CD8-positive, alpha-beta memory T cell (primary cell): ENCODE results near the gene VWA5A. TPM values are rescaled to one million over a fixed set of nuclear protein-coding genes. Genes with fewer than 3 reads are reported as not detected.

Source experiments
- CTCF ChIA-PET: fragments of 350-600 bp; sonication (Branson Sonifier 250); formaldehyde crosslinking; loops from one replicate; lab custom pipeline; 2021; ENCODE audit warnings: antibody characterized with exemption; lab: Charles Lee
- POLR2A ChIA-PET: fragments of 350-600 bp; sonication (Branson Sonifier 250); formaldehyde crosslinking; loops from one replicate; lab custom pipeline; 2021; ENCODE audit warnings: antibody characterized with exemption; lab: Charles Lee
- DNase-seq, 5 donors: peaks; one replicate each; pipeline versions ENCODE4 v3.0.0 to v3.0.0-alpha.2; 2020 to 2022; ENCODE audit warnings: mixed read lengths in 1 of 5
- H3K27ac ChIP-seq: one replicate; pipeline ENCODE4 v1.7.0; 2013; ENCODE audit warnings: low read depth, mild to moderate bottlenecking, low read length, moderate library complexity
- H3K27me3 ChIP-seq: 2 replicates; pipeline ENCODE4 v1.7.0; 2013; ENCODE audit warnings: low read length, mild to moderate bottlenecking; ENCODE audit not compliant: insufficient read depth, poor library complexity, severe bottlenecking
- H3K36me3 ChIP-seq: 2 replicates; pipeline ENCODE4 v1.7.0; 2013; ENCODE audit warnings: mild to moderate bottlenecking, low read length, moderate library complexity; ENCODE audit not compliant: insufficient read depth
- H3K4me1 ChIP-seq: 2 replicates; pipeline ENCODE4 v1.7.0; 2013; ENCODE audit warnings: mild to moderate bottlenecking, low read length, moderate library complexity; ENCODE audit not compliant: insufficient read depth
- H3K4me3 ChIP-seq: 2 replicates; pipeline ENCODE4 v1.7.0; 2013; ENCODE audit warnings: mild to moderate bottlenecking, low read length
- H3K9me3 ChIP-seq: 2 replicates; pipeline ENCODE4 v1.7.0; 2013; ENCODE audit warnings: mild to moderate bottlenecking, low read length
- H3K27ac Mint-ChIP-seq, 8 donors: one replicate each; pipeline ENCODE4 v1.8.0; 2020 to 2021; ENCODE audit warnings: mixed read lengths in 8 of 8, mild to moderate bottlenecking in 6 of 8, inconsistent platforms in 3 of 8, moderate library complexity in 3 of 8
- H3K27me3 Mint-ChIP-seq, 2 donors: one replicate each; pipeline ENCODE4 v1.8.0; 2020 to 2021; ENCODE audit warnings: mixed read lengths in 2 of 2, mild to moderate bottlenecking in 1 of 2, moderate library complexity in 1 of 2
- H3K36me3 Mint-ChIP-seq, 3 donors: one replicate each; pipeline ENCODE4 v1.8.0; 2020 to 2021; ENCODE audit warnings: mixed read lengths in 3 of 3, inconsistent platforms in 1 of 3, mild to moderate bottlenecking in 1 of 3
- H3K4me1 Mint-ChIP-seq, 3 donors: one replicate each; pipeline ENCODE4 v1.8.0; 2020 to 2021; ENCODE audit warnings: mixed read lengths in 3 of 3, inconsistent platforms in 1 of 3, mild to moderate bottlenecking in 1 of 3
- H3K4me3 Mint-ChIP-seq, 7 donors: one replicate each; pipeline ENCODE4 v1.8.0; 2020 to 2021; ENCODE audit warnings: mixed read lengths in 7 of 7, mild to moderate bottlenecking in 6 of 7, moderate library complexity in 4 of 7, inconsistent platforms in 2 of 7
- H3K9me3 Mint-ChIP-seq, 5 donors: one replicate each; pipeline ENCODE4 v1.8.0; 2020 to 2022; ENCODE audit warnings: mixed read lengths in 5 of 5, mild to moderate bottlenecking in 3 of 5, moderate library complexity in 2 of 5, inconsistent platforms in 1 of 5
- polyA plus RNA-seq: library from polyadenylated mRNA; unstranded; fragments of 300-500 nt; fragmentation: Illumina TruSeq; gene quantifications from one replicate; pipeline ENCODE4 v1.2.3, GENCODE V29; 2021
- total RNA-seq, 2 experiments: library from RNA; stranded (reverse); gene quantifications; one replicate each; pipeline ENCODE4 v1.2.3, GENCODE V29; 2021

Gene VWA5A
- total and polyA plus RNA-seq, 3 experiments from 2014 or later = 2.9 to 5.3 (median 3.3) TPM

DNA sequence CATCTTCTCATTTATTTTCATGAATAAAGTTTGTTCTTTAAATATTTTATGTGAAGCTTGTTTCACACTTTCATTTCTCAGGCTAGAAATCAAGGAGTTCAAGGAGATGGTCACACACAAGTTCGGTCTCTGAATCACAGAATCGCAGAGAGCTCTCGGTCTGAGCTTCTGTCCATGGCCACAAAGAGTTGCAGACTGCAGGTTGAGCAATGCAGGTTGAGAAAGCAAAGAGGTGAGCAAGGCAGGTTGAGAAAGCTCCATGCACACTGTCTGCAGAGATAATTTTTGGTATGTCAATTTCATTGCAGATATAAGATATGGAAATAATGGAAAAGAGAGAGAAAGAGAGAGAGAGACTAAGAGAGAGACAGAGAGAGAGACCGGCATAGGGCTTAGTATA, 32.9 kb upstream of the VWA5A start:
- ChIA-PET POLR2A (no interaction called here), CTCF (interaction anchor here (1.2 to 1.4 kb wide), 2 partner anchors 11 to 12 kb away, joined by 3 to 4 read pairs; no protein-coding TSS in a partner anchor)
- Mint-ChIP-seq H3K27ac (no peak overlapping the region), H3K4me3 (no peak overlapping the region), H3K4me1 (no peaks in the 10 kb centered on the region), H3K36me3 (no peaks in the 10 kb centered on the region), H3K9me3 (peaks cover 0 to 1% (median 0%) of the 10 kb centered on the region in 5 donors), H3K27me3 (peaks cover 16 to 28% of the 10 kb centered on the region in 2 donors)
- H3K36me3 ChIP-seq = no peaks in the 10 kb centered on the region
- no peak overlapping the region for H3K4me3 ChIP-seq
- no peaks in the 10 kb centered on the region for H3K4me1 ChIP-seq
- no peak overlapping the region for H3K27ac ChIP-seq
- no peaks in the 10 kb centered on the region for H3K9me3 ChIP-seq
- H3K27me3 ChIP-seq = no peaks in the 10 kb centered on the region
- no peak for DNase-seq

- Histone ChIP-seq H3K9me3 (no peaks in the 10 kb centered on the region), H3K4me3 (no peak overlapping the region), H3K4me1 (no peaks in the 10 kb centered on the region), H3K36me3 (no peaks in the 10 kb centered on the region), H3K27ac (no peak overlapping the region), H3K27me3 (no peaks in the 10 kb centered on the region)
- Mint-ChIP-seq H3K36me3 (no peaks in the 10 kb centered on the region), H3K27me3 (peaks cover 10 to 18% of the 10 kb centered on the region in 2 donors), H3K27ac (no peak overlapping the region), H3K9me3 (no peaks in the 10 kb centered on the region), H3K4me1 (no peaks in the 10 kb centered on the region), H3K4me3 (no peak overlapping the region)
- ChIA-PET POLR2A (no interaction called here), CTCF (no interaction called here)
- DNase-seq = no peak
Measured at GRCh38 chr11:124085583-124085982, 29.7 kb upstream of the VWA5A start.

- H3K36me3 Mint-ChIP-seq = no peaks in the 10 kb centered on the region
- H3K4me1 Mint-ChIP-seq = no peaks in the 10 kb centered on the region
- Histone ChIP-seq H3K27me3 (no peaks in the 10 kb centered on the region), H3K4me1 (no peaks in the 10 kb centered on the region), H3K27ac (no peak overlapping the region), H3K36me3 (no peaks in the 10 kb centered on the region), H3K4me3 (no peak overlapping the region), H3K9me3 (no peaks in the 10 kb centered on the region)
- no peak for DNase-seq
- H3K27me3 Mint-ChIP-seq = peaks cover 7 to 19% of the 10 kb centered on the region in 2 donors
- ChIA-PET CTCF (no interaction called here), POLR2A (no interaction called here)
- H3K4me3 Mint-ChIP-seq = no peak overlapping the region
- no peak overlapping the region for H3K27ac Mint-ChIP-seq
- no peaks in the 10 kb centered on the region for H3K9me3 Mint-ChIP-seq
Measured at GRCh38 chr11:124085997-124086846, 29.0 kb upstream of the VWA5A start.

GRCh38 chr11:124090996-124091395, 24.3 kb upstream of the VWA5A start:
- Mint-ChIP-seq H3K4me1 (no peaks in the 10 kb centered on the region), H3K27me3 (peaks cover 10 to 29% of the 10 kb centered on the region in 2 donors), H3K36me3 (no peaks in the 10 kb centered on the region), H3K4me3 (no peak overlapping the region), H3K27ac (no peak overlapping the region), H3K9me3 (no peaks in the 10 kb centered on the region)
- Histone ChIP-seq H3K36me3 (no peaks in the 10 kb centered on the region), H3K4me3 (no peak overlapping the region), H3K9me3 (no peaks in the 10 kb centered on the region), H3K27me3 (no peaks in the 10 kb centered on the region), H3K4me1 (no peaks in the 10 kb centered on the region), H3K27ac (no peak overlapping the region)
- no peak for DNase-seq
- ChIA-PET CTCF (no interaction called here), POLR2A (no interaction called here)

GRCh38 chr11:124093330-124093729, 21.9 kb upstream of the VWA5A start:
- Histone ChIP-seq H3K36me3 (no peaks in the 10 kb centered on the region), H3K27me3 (no peaks in the 10 kb centered on the region), H3K9me3 (no peaks in the 10 kb centered on the region), H3K4me3 (no peak overlapping the region), H3K27ac (no peak overlapping the region), H3K4me1 (no peaks in the 10 kb centered on the region)
- DNase-seq = no peak
- peaks cover 10 to 36% of the 10 kb centered on the region in 2 donors for H3K27me3 Mint-ChIP-seq
- no peaks in the 10 kb centered on the region for H3K9me3 Mint-ChIP-seq
- POLR2A ChIA-PET = no interaction called here
- H3K36me3 Mint-ChIP-seq = no peaks in the 10 kb centered on the region
- H3K4me3 Mint-ChIP-seq = no peak overlapping the region
- CTCF ChIA-PET = no interaction called here
- no peaks in the 10 kb centered on the region for H3K4me1 Mint-ChIP-seq
- H3K27ac Mint-ChIP-seq = no peak overlapping the region

- H3K36me3 Mint-ChIP-seq = no peaks in the 10 kb centered on the region
- DNase-seq = no peak
- H3K9me3 ChIP-seq = no peaks in the 10 kb centered on the region
- H3K36me3 ChIP-seq = no peaks in the 10 kb centered on the region
- no peak overlapping the region for H3K27ac ChIP-seq
- H3K27ac Mint-ChIP-seq = no peak overlapping the region
- H3K27me3 ChIP-seq = no peaks in the 10 kb centered on the region
- no peak overlapping the region for H3K4me3 Mint-ChIP-seq
- CTCF ChIA-PET = no interaction called here
- no peaks in the 10 kb centered on the region for H3K4me1 Mint-ChIP-seq
- POLR2A ChIA-PET = no interaction called here
- H3K4me3 ChIP-seq = no peak overlapping the region
- H3K27me3 Mint-ChIP-seq = peaks cover 11 to 34% of the 10 kb centered on the region in 2 donors
- no peaks in the 10 kb centered on the region for H3K4me1 ChIP-seq
- H3K9me3 Mint-ChIP-seq = no peaks in the 10 kb centered on the region
Measured at GRCh38 chr11:124094731-124095130, 20.5 kb upstream of the VWA5A start.

DNA sequence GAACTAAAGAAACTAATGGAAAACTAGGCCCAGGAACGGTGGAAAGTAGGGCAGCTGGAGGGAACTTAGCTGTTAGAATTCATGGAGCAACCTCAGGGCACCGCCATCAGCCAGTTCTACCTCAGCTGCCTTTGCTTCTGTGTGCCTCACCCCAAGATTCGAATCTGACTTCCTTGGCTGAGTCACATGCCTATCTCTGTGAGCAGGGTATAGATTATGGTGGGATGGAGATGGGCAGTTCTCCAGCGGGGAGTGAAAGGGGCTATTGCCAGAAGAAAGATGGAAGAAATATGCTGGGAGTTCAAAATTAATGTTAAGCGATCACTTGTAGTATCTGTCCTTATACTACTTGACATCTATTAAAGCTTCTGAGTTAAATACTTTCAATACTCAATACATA, 18.9 kb upstream of the VWA5A start:
- Histone ChIP-seq H3K9me3 (no peaks in the 10 kb centered on the region), H3K4me3 (no peak overlapping the region), H3K36me3 (no peaks in the 10 kb centered on the region), H3K27ac (no peak overlapping the region), H3K27me3 (no peaks in the 10 kb centered on the region), H3K4me1 (no peaks in the 10 kb centered on the region)
- no peak for DNase-seq
- no peaks in the 10 kb centered on the region for H3K36me3 Mint-ChIP-seq
- H3K4me3 Mint-ChIP-seq = no peak overlapping the region
- ChIA-PET CTCF (no interaction called here), POLR2A (no interaction called here)
- H3K9me3 Mint-ChIP-seq = no peaks in the 10 kb centered on the region
- H3K27me3 Mint-ChIP-seq = peaks cover 14 to 35% of the 10 kb centered on the region in 2 donors
- H3K27ac Mint-ChIP-seq = no peak overlapping the region
- H3K4me1 Mint-ChIP-seq = no peaks in the 10 kb centered on the region

- Mint-ChIP-seq H3K4me3 (no peak overlapping the region), H3K27me3 (peaks cover 11 to 34% of the 10 kb centered on the region in 2 donors), H3K4me1 (no peaks in the 10 kb centered on the region), H3K9me3 (no peaks in the 10 kb centered on the region), H3K36me3 (no peaks in the 10 kb centered on the region), H3K27ac (no peak overlapping the region)
- no peak overlapping the region for H3K27ac ChIP-seq
- H3K27me3 ChIP-seq = no peaks in the 10 kb centered on the region
- DNase-seq = no peak
- ChIA-PET CTCF (no interaction called here), POLR2A (no interaction called here)
- H3K4me1 ChIP-seq = no peaks in the 10 kb centered on the region
- no peaks in the 10 kb centered on the region for H3K9me3 ChIP-seq
- no peak overlapping the region for H3K4me3 ChIP-seq
- no peaks in the 10 kb centered on the region for H3K36me3 ChIP-seq
Measured at GRCh38 chr11:124098141-124098540, 17.1 kb upstream of the VWA5A start.
